C4-2B (cell line): Measurements from ENCODE around the gene DUSP11.
"Not testable (repeated sequence)": the region's sequence is repeated elsewhere in the genome, so short reads cannot be mapped to it uniquely, and the experiment has no call there.

Experiments used
- H3K27ac ChIP-seq: fragments of 450-650 bp; 2 replicates; pipeline ENCODE4 v1.5.1; 2017
- ZFX ChIP-seq: fragments of 450-650 bp; IDR thresholded peaks from 2 replicates; pipeline ENCODE4 v1.6.1; 2017
- TF ChIP-seq, protein P1 (sequence below): fragments of 450-650 bp; conservative IDR thresholded peaks from 2 replicates; pipeline ENCODE4 v1.5.1; 2017; ENCODE audit warnings: mild to moderate bottlenecking

Gene DUSP11

DNA sequence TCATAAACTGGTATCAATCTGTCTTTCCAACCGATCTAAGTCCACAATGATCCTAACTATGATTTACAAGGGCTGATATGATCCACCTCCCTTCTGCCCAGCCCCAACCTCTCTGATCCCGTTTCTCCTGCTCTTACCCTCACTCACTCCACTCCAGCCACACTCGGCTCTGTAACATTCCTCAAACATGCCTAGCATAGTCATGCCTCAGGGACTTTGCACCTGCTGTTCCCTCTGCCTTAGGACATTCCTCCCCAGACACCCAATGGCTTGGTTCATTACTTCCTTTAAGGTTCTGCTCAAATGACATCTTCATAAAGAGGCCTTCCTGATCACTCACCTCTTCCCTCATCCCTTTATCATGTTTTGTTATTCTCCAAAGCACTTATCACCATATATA, 9.2 kb downstream of the DUSP11 start:
- no peak overlapping the region for H3K27ac ChIP-seq
- TF ChIP-seq, protein P1, sequence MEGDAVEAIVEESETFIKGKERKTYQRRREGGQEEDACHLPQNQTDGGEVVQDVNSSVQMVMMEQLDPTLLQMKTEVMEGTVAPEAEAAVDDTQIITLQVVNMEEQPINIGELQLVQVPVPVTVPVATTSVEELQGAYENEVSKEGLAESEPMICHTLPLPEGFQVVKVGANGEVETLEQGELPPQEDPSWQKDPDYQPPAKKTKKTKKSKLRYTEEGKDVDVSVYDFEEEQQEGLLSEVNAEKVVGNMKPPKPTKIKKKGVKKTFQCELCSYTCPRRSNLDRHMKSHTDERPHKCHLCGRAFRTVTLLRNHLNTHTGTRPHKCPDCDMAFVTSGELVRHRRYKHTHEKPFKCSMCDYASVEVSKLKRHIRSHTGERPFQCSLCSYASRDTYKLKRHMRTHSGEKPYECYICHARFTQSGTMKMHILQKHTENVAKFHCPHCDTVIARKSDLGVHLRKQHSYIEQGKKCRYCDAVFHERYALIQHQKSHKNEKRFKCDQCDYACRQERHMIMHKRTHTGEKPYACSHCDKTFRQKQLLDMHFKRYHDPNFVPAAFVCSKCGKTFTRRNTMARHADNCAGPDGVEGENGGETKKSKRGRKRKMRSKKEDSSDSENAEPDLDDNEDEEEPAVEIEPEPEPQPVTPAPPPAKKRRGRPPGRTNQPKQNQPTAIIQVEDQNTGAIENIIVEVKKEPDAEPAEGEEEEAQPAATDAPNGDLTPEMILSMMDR = no peak
- no peak for TF ChIP-seq ZFX

- TF ChIP-seq ZFX = no peak
- no peak overlapping the region for H3K27ac ChIP-seq
Observed at GRCh38 chr2:73766994-73767393, 12.9 kb downstream of the DUSP11 start.

DNA sequence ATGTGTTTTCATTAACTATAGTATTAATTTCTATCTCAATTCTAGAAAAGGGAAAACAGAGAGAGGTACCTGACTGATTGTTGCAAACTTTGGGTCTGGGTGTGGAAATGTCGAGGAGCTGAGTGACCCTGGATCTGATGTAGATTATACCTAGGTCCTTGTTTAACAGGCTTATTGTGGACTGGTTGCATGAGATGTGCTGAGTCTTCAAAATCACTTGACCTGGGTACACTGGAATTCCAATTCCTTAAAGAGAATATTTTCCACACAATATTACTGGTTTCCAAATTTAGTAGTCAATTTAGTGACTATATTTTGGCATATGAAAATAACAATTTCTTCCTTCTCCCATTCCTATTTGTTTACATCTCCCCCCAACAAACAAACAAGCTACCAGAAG, 13.6 kb downstream of the DUSP11 start:
- no peak for TF ChIP-seq ZFX
- TF ChIP-seq, protein P1 = no peak
- no peak overlapping the region for H3K27ac ChIP-seq

DNA sequence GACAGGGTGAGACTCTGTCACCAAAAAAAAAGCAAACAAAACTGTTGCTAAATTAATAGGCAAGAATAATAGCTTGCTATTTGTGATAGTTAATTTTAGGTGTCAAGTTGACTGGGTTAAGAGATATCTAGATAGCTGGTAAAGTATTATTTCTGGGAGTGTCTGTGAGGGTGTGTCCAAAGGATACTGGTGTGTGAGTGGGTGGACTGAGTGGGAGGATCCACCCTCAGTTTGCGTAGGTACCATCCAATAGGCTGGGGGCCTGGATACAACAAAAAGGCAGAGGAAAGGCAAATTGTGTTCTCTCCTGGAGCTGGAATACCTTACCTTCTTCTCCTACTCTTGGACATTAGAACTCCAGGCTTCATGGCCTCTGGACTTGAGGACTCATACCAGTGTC, 15.0 kb downstream of the DUSP11 start:
- H3K27ac ChIP-seq = no peak overlapping the region

DNA sequence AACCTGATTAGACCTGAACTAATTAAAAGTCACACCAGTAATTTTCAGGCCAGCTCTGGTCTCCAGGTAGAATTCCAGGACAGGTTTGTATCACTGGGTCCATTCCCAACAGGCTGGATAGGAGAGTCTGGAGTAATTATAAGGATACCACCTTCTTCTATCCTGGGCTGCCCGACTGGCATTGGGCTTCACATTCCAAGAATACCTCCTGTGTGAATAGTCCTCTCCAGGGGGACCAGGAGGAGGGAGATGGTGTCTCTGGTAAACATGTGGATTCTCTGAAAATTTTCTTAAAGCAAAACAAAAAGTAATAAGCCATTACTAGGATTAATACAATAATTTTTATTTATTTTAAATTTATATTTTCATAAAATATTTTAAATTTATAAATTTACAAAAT, 17.3 kb downstream of the DUSP11 start:
- H3K27ac ChIP-seq = no peak overlapping the region
- no peak for TF ChIP-seq ZFX
- TF ChIP-seq, protein P1 = no peak

More for the DNA sequence above, 15.0 kb downstream of the DUSP11 start:
- TF ChIP-seq, protein P1 = no peak
- no peak for TF ChIP-seq ZFX

DNA sequence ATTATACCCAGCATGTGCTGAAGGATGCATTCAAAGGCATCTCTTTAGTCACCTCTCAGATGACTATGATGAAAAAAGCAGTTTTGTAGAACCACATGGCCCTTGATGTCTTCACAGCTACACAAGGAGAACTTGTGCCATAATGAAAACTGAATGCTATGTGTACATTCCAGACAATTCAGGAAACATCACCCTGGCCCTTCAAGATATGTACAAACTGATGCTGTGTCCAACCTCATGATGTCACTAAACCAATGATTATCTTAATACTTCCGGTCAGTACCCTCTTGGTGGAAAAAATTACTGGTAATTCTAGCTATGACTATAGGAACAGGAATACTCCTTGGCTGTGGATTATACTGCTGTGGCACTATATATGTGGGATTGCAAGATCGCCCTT, 20.0 kb downstream of the DUSP11 start:
- no peak for TF ChIP-seq ZFX
- TF ChIP-seq, protein P1 = no peak
- no peak overlapping the region for H3K27ac ChIP-seq

- H3K27ac ChIP-seq = no peak overlapping the region
- TF ChIP-seq, protein P1 = no peak
- no peak for TF ChIP-seq ZFX
Observed at GRCh38 chr2:73759285-73759764, 20.6 kb downstream of the DUSP11 start.

- H3K27ac ChIP-seq = not testable (repeated sequence)
Observed at GRCh38 chr2:73754332-73754731, 25.6 kb downstream of the DUSP11 start.
